CD4-positive, alpha-beta T cell treated with Interleukin-4 for 1 hour (primary cell): ENCODE measurements around the gene NAA35.
"Not testable (repeated sequence)": the region's sequence is repeated elsewhere in the genome, so short reads cannot be mapped to it uniquely, and the experiment has no call there.

Experiments used
- DNase-seq, 2 donors: peaks; one replicate each; pipeline ENCODE4 v3.0.0-alpha.2; 2020 to 2022

The NAA35 gene

GRCh38 chr9:85949586-85950335 is 8.8 kb downstream of the NAA35 start:
- no peak for DNase-seq

- no peak for DNase-seq
Measured at GRCh38 chr9:85959955-85960354, 19.0 kb downstream of the NAA35 start.

- no peak for DNase-seq
Measured at GRCh38 chr9:85960688-85961093, 19.7 kb downstream of the NAA35 start.

GRCh38 chr9:85964526-85964925 is 23.6 kb downstream of the NAA35 start:
- DNase-seq = no peak

- DNase-seq = no peak
Measured at GRCh38 chr9:85964949-85965348, 24.0 kb downstream of the NAA35 start.

GRCh38 chr9:85969727-85970126 is 28.8 kb downstream of the NAA35 start:
- DNase-seq = no peak

GRCh38 chr9:85971731-85972130 is 30.8 kb downstream of the NAA35 start:
- DNase-seq = no peak

- no peak for DNase-seq
Measured at GRCh38 chr9:85973238-85973637, 32.3 kb downstream of the NAA35 start.

- not testable (repeated sequence) for DNase-seq
Measured at GRCh38 chr9:85974055-85974547, 33.2 kb downstream of the NAA35 start.

- no peak for DNase-seq
Measured at GRCh38 chr9:85978496-85978895, 37.5 kb downstream of the NAA35 start.

GRCh38 chr9:85981369-85981768 is 40.4 kb downstream of the NAA35 start:
- DNase-seq = no peak

GRCh38 chr9:85984457-85984856 is 43.5 kb downstream of the NAA35 start:
- DNase-seq = no peak

- no peak for DNase-seq
Measured at GRCh38 chr9:85987236-85987635, 46.3 kb downstream of the NAA35 start.

- DNase-seq = no peak
Measured at GRCh38 chr9:85994191-85994590, 53.2 kb downstream of the NAA35 start.

- no peak for DNase-seq
Measured at GRCh38 chr9:85995097-85995496, 54.2 kb downstream of the NAA35 start.

- DNase-seq = no peak
Measured at GRCh38 chr9:85995599-85995998, 54.7 kb downstream of the NAA35 start.

- no peak for DNase-seq
Measured at GRCh38 chr9:86005253-86005775, 64.4 kb downstream of the NAA35 start.

- no peak for DNase-seq
Measured at GRCh38 chr9:86009133-86009532, 68.2 kb downstream of the NAA35 start.

- DNase-seq = no peak
Measured at GRCh38 chr9:86020731-86021130, 79.8 kb downstream of the NAA35 start.

GRCh38 chr9:86021166-86021565 is 80.2 kb downstream of the NAA35 start:
- DNase-seq = no peak

GRCh38 chr9:86022687-86023266 is 81.8 kb downstream of the NAA35 start:
- DNase-seq = no peak

- no peak for DNase-seq
Measured at GRCh38 chr9:86027767-86028166, 86.8 kb downstream of the NAA35 start.

GRCh38 chr9:86034863-86035734 is 94.2 kb downstream of the NAA35 start:
- DNase-seq = no peak
